ENCODE measurements around the gene NSUN5. TPM values are rescaled to one million over a fixed set of nuclear protein-coding genes. Genes with fewer than 3 reads are reported as not detected.
A peak's percentile ranks its signal among the peaks of the same experiment; 100 is the strongest.

NSUN5 gene
- 63.8 and 68.9 TPM in 2 replicates for total RNA-seq

GRCh38 chr7:73308665-73309214, at the start of gene NSUN5:
NSUN5 (minus strand) TSS chr7:73308826; CDS start chr7:73308790, 36 bp downstream.
- ChIA-PET POLR2A (no interaction called here), CTCF (no interaction called here)
- Mint-ChIP-seq H3K9me3 (no peaks in the 10 kb centered on the region), H3K36me3 (ENCODE audit: low read depth) (peaks cover 42% of the 10 kb centered on the region), H3K4me1 (peaks cover 30% of the 10 kb centered on the region), H3K27me3 (no peaks in the 10 kb centered on the region), H3K27ac (peak within 1 kb of the TSS; percentile 94), H3K4me3 (peak within 1 kb of the TSS; percentile 100)
- intact Hi-C loops (cut with micrococcal nuclease), result loop anchor here (1.0 to 2.0 kb wide), 3 partner anchors 16 to 249 kb away; partner anchors contain the start of genes BCL7B and FZD9
- peak; percentile 97 for ATAC-seq (ENCODE audit: low read depth)
- TF ChIP-seq CTCF (IDR thresholded peaks at IDR 0.05), result no peak
- DNase-seq, result peak; percentile 82

- Mint-ChIP-seq H3K4me3 (no peak overlapping the region), H3K27ac (no peak overlapping the region), H3K36me3 (ENCODE audit: low read depth) (no peaks in the 10 kb centered on the region), H3K4me1 (peaks cover 6% of the 10 kb centered on the region), H3K9me3 (peaks cover 11% of the 10 kb centered on the region), H3K27me3 (peaks cover 14% of the 10 kb centered on the region)
- ChIA-PET POLR2A (no interaction called here), CTCF (no interaction called here)
- DNase-seq, result no peak
- TF ChIP-seq CTCF (IDR thresholded peaks at IDR 0.05), result no peak
- intact Hi-C loops (cut with micrococcal nuclease), result no loop called here
- no peak for ATAC-seq (ENCODE audit: low read depth)
Observed at GRCh38 chr7:73356159-73356558, 47.5 kb upstream of the NSUN5 start.

DNA sequence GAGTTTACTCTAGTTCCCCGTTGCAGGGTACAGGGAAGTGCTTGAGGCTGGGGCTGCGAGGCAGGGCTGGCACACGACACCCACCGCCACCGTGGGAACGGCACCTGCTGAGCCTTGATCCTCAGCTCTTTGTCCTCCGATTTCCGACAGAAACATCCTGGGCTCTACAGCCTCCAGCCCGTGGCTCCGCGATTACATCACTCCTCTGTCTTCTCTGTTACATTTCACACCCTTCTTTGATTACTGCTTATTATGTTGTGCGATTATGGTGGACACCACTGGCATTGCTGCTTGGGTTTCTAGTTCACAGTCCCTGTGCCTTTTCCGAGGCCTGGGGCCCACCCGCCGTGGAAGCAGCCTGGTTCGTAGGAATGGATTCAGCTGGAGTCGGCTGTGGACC, 46.2 kb upstream of the NSUN5 start:
- no peaks in the 10 kb centered on the region for H3K36me3 Mint-ChIP-seq (ENCODE audit: low read depth)
- POLR2A ChIA-PET, result interaction anchor here (0.7 kb wide), 1 partner anchor 34 kb away, joined by 3 read pairs; no protein-coding TSS in a partner anchor
- DNase-seq (no peak), ATAC-seq (ENCODE audit: low read depth) (no peak)
- TF ChIP-seq CTCF (IDR thresholded peaks at IDR 0.05), result no peak
- H3K4me1 Mint-ChIP-seq, result peaks cover 6% of the 10 kb centered on the region
- no peak overlapping the region for H3K27ac Mint-ChIP-seq
- peaks cover 11% of the 10 kb centered on the region for H3K9me3 Mint-ChIP-seq
- H3K4me3 Mint-ChIP-seq, result no peak overlapping the region
- CTCF ChIA-PET, result no interaction called here
- peaks cover 9% of the 10 kb centered on the region for H3K27me3 Mint-ChIP-seq
- intact Hi-C loops (cut with micrococcal nuclease), result no loop called here

DNA sequence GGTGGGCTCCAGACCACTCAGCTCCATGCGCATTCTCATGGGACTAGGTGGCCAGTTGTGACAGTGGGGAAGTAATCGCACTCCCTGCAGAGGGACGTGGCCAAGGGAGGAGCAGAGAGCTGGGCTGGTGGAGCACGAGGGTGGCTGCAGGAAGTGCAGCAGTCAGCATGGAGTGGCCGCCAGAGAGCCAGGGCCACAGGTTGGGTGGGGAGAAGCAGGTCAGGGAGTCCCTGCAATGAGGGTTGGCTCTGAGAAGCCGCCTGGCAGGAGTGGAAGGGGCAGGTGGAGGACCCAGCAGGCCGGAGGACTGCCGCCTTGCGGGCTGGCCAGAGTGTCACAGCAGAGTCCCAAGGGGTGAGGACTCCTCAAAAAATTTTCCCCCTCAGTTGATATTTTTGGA, 45.6 kb upstream of the NSUN5 start:
- no peak for DNase-seq
- intact Hi-C loops (cut with micrococcal nuclease), result no loop called here
- H3K4me3 Mint-ChIP-seq, result no peak overlapping the region
- TF ChIP-seq CTCF (IDR thresholded peaks at IDR 0.05), result no peak
- peaks cover 6% of the 10 kb centered on the region for H3K4me1 Mint-ChIP-seq
- ATAC-seq (ENCODE audit: low read depth), result no peak
- no peaks in the 10 kb centered on the region for H3K36me3 Mint-ChIP-seq (ENCODE audit: low read depth)
- no peak overlapping the region for H3K27ac Mint-ChIP-seq
- ChIA-PET CTCF (no interaction called here), POLR2A (no interaction called here)
- H3K27me3 Mint-ChIP-seq, result peaks cover 6% of the 10 kb centered on the region
- peaks cover 11% of the 10 kb centered on the region for H3K9me3 Mint-ChIP-seq

DNA sequence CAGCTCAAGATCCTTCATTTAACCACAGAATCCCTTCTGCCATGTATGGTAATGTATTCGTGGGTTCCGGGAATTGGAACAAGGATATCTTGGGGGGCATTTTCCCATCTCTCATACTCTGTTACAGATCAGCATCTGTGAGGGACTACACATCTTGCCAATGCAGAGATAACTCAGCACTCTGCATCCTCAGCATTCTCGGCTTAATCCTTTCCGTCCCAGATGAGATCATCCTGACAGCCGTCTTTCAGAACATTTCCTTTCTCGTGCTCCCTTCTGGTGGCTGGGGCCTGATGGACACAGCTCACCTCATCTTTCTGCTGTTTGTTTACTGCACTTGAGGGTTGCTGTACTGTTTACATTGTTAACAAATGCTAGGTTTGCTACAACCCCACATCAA, 44.6 kb upstream of the NSUN5 start:
- Mint-ChIP-seq H3K27me3 (no peaks in the 10 kb centered on the region), H3K36me3 (ENCODE audit: low read depth) (no peaks in the 10 kb centered on the region), H3K27ac (no peak overlapping the region), H3K4me3 (no peak overlapping the region), H3K9me3 (peaks cover 11% of the 10 kb centered on the region), H3K4me1 (peaks cover 3% of the 10 kb centered on the region)
- CTCF ChIA-PET, result no interaction called here
- DNase-seq (no peak), ATAC-seq (ENCODE audit: low read depth) (no peak)
- POLR2A ChIA-PET, result no interaction called here
- intact Hi-C loops (cut with micrococcal nuclease), result no loop called here
- no peak for TF ChIP-seq CTCF (IDR thresholded peaks at IDR 0.05)
